HUES6 (cell line): ENCODE data around the gene LRTM2.

Source experiments
- H3K27ac ChIP-seq: 2 replicates; pipeline ENCODE4 v1.7.0; 2013; ENCODE audit warnings: low read depth, mild to moderate bottlenecking, low read length, inconsistent platforms
- H3K27me3 ChIP-seq: 2 replicates; pipeline ENCODE4 v1.6.1; 2013; ENCODE audit warnings: low read length; ENCODE audit not compliant: control insufficient read depth, insufficient read depth
- H3K36me3 ChIP-seq: 2 replicates; pipeline ENCODE4 v1.6.1; 2013; ENCODE audit warnings: low read length; ENCODE audit not compliant: control insufficient read depth, insufficient read depth
- H3K4me1 ChIP-seq: 2 replicates; pipeline ENCODE4 v1.6.1; 2013; ENCODE audit warnings: low read length; ENCODE audit not compliant: control insufficient read depth, insufficient read depth
- H3K4me3 ChIP-seq: 2 replicates; pipeline ENCODE4 v1.5.1; 2013; ENCODE audit warnings: low read depth, low read length
- H3K9ac ChIP-seq: one replicate; pipeline ENCODE4 v1.6.1; 2013; ENCODE audit warnings: mild to moderate bottlenecking, low read length
- H3K9me3 ChIP-seq: 2 replicates; pipeline ENCODE4 v1.6.1; 2013; ENCODE audit warnings: low read depth, low read length; ENCODE audit not compliant: control insufficient read depth, insufficient read depth

Gene LRTM2

GRCh38 chr12:1862973-1863372, 42.6 kb downstream of the LRTM2 start:
- Histone ChIP-seq H3K9me3 (peaks cover 4% of the 10 kb centered on the region; the same call in 1 of the 2 replicates), H3K27ac (no peak overlapping the region), H3K27me3 (no peaks in the 10 kb centered on the region)

GRCh38 chr12:1863823-1864222, 43.5 kb downstream of the LRTM2 start:
- H3K27me3 ChIP-seq = no peaks in the 10 kb centered on the region
- H3K9ac ChIP-seq = no peak overlapping the region
- H3K27ac ChIP-seq = no peak overlapping the region
- H3K9me3 ChIP-seq = peaks cover 7% of the 10 kb centered on the region
- no peaks in the 10 kb centered on the region for H3K4me1 ChIP-seq
- no peak overlapping the region for H3K4me3 ChIP-seq
- no peaks in the 10 kb centered on the region for H3K36me3 ChIP-seq

More at GRCh38 chr12:1862973-1863372, 42.6 kb downstream of the LRTM2 start:
- Histone ChIP-seq H3K4me3 (no peak overlapping the region), H3K9ac (no peak overlapping the region), H3K4me1 (no peaks in the 10 kb centered on the region), H3K36me3 (no peaks in the 10 kb centered on the region)

- Histone ChIP-seq H3K27ac (no peak overlapping the region), H3K9ac (no peak overlapping the region), H3K36me3 (no peaks in the 10 kb centered on the region), H3K4me3 (no peak overlapping the region), H3K27me3 (no peaks in the 10 kb centered on the region), H3K4me1 (no peaks in the 10 kb centered on the region), H3K9me3 (peaks cover 7% of the 10 kb centered on the region)
Measured at GRCh38 chr12:1864456-1864855, 44.1 kb downstream of the LRTM2 start.

GRCh38 chr12:1864867-1865266, 44.5 kb downstream of the LRTM2 start:
- Histone ChIP-seq H3K9ac (no peak overlapping the region), H3K4me1 (no peaks in the 10 kb centered on the region), H3K27ac (no peak overlapping the region), H3K27me3 (no peaks in the 10 kb centered on the region), H3K9me3 (peaks cover 7% of the 10 kb centered on the region), H3K36me3 (no peaks in the 10 kb centered on the region), H3K4me3 (no peak overlapping the region)

- no peak overlapping the region for H3K9ac ChIP-seq
- no peak overlapping the region for H3K27ac ChIP-seq
- H3K4me1 ChIP-seq = no peaks in the 10 kb centered on the region
- H3K9me3 ChIP-seq = peaks cover 7% of the 10 kb centered on the region
- no peaks in the 10 kb centered on the region for H3K36me3 ChIP-seq
- H3K27me3 ChIP-seq = no peaks in the 10 kb centered on the region
- no peak overlapping the region for H3K4me3 ChIP-seq
Measured at GRCh38 chr12:1865284-1865866, 45.0 kb downstream of the LRTM2 start.

- no peaks in the 10 kb centered on the region for H3K27me3 ChIP-seq
- H3K9me3 ChIP-seq = peaks cover 7% of the 10 kb centered on the region
- H3K27ac ChIP-seq = no peak overlapping the region
- no peaks in the 10 kb centered on the region for H3K36me3 ChIP-seq
- no peaks in the 10 kb centered on the region for H3K4me1 ChIP-seq
- H3K9ac ChIP-seq = no peak overlapping the region
- no peak overlapping the region for H3K4me3 ChIP-seq
Measured at GRCh38 chr12:1869145-1869544, 48.8 kb downstream of the LRTM2 start.

GRCh38 chr12:1870086-1870485, 49.7 kb downstream of the LRTM2 start:
- Histone ChIP-seq H3K4me1 (no peaks in the 10 kb centered on the region), H3K9ac (no peak overlapping the region), H3K9me3 (peaks cover 7% of the 10 kb centered on the region), H3K4me3 (no peak overlapping the region), H3K36me3 (no peaks in the 10 kb centered on the region), H3K27me3 (no peaks in the 10 kb centered on the region; the same call in 1 of the 2 replicates), H3K27ac (no peak overlapping the region)

- Histone ChIP-seq H3K27ac (no peak overlapping the region), H3K36me3 (no peaks in the 10 kb centered on the region), H3K4me3 (no peak overlapping the region), H3K9me3 (peaks cover 7% of the 10 kb centered on the region), H3K9ac (no peak overlapping the region), H3K27me3 (no peaks in the 10 kb centered on the region; the same call in 1 of the 2 replicates), H3K4me1 (no peaks in the 10 kb centered on the region)
Measured at GRCh38 chr12:1870998-1871917, 50.9 kb downstream of the LRTM2 start.

GRCh38 chr12:1872001-1872400, 51.6 kb downstream of the LRTM2 start:
- H3K27me3 ChIP-seq = no peaks in the 10 kb centered on the region; the same call in 1 of the 2 replicates
- no peaks in the 10 kb centered on the region for H3K4me1 ChIP-seq
- H3K36me3 ChIP-seq = no peaks in the 10 kb centered on the region
- peaks cover 7% of the 10 kb centered on the region for H3K9me3 ChIP-seq
- H3K4me3 ChIP-seq = no peak overlapping the region
- no peak overlapping the region for H3K27ac ChIP-seq
- H3K9ac ChIP-seq = no peak overlapping the region

GRCh38 chr12:1872448-1872847, 52.1 kb downstream of the LRTM2 start:
- H3K36me3 ChIP-seq = no peaks in the 10 kb centered on the region
- no peak overlapping the region for H3K4me3 ChIP-seq
- no peak overlapping the region for H3K27ac ChIP-seq
- H3K4me1 ChIP-seq = no peaks in the 10 kb centered on the region
- H3K27me3 ChIP-seq = no peaks in the 10 kb centered on the region; the same call in 1 of the 2 replicates
- H3K9ac ChIP-seq = no peak overlapping the region
- H3K9me3 ChIP-seq = peaks cover 7% of the 10 kb centered on the region
